GM18520 (cell line): ENCODE measurements around the gene FBXW4.

Experiments
- ATAC-seq: cut with Tn5 transposase; IDR thresholded peaks from one replicate; pipeline ENCODE4 v1.9.1; 2021; ENCODE audit not compliant: unreplicated experiment

Gene FBXW4

GRCh38 chr10:101587725-101588653, 107.0 kb downstream of the FBXW4 start, which contains the start of the genes DPCD and POLL:
DPCD (plus strand) TSS chr10:101588321; CDS start chr10:101588337, 16 bp downstream.
POLL (minus strand) TSS chr10:101588257; CDS start chr10:101587360, 897 bp downstream.
- peak; percentile 88 for ATAC-seq

GRCh38 chr10:101585841-101586240, 109.1 kb downstream of the FBXW4 start:
- no peak for ATAC-seq

GRCh38 chr10:101580486-101581399, 114.2 kb downstream of the FBXW4 start:
- no peak for ATAC-seq

- ATAC-seq = no peak
Measured at GRCh38 chr10:101579516-101579870, 115.5 kb downstream of the FBXW4 start.

GRCh38 chr10:101578803-101579515, 116.0 kb downstream of the FBXW4 start:
- no peak for ATAC-seq

- ATAC-seq = no peak
Measured at GRCh38 chr10:101578192-101578591, 116.8 kb downstream of the FBXW4 start.

- ATAC-seq = no peak
Measured at GRCh38 chr10:101577121-101577871, 117.7 kb downstream of the FBXW4 start.

- no peak for ATAC-seq
Measured at GRCh38 chr10:101576211-101576863, 118.6 kb downstream of the FBXW4 start.

GRCh38 chr10:101575580-101576210, 119.3 kb downstream of the FBXW4 start:
- ATAC-seq = no peak

- ATAC-seq = no peak
Measured at GRCh38 chr10:101575091-101575490, 119.9 kb downstream of the FBXW4 start.

- ATAC-seq = no peak
Measured at GRCh38 chr10:101573885-101574753, 120.9 kb downstream of the FBXW4 start.

- ATAC-seq = no peak
Measured at GRCh38 chr10:101572785-101573184, 122.2 kb downstream of the FBXW4 start.

- no peak for ATAC-seq
Measured at GRCh38 chr10:101572126-101572525, 122.8 kb downstream of the FBXW4 start.

- ATAC-seq = no peak
Measured at GRCh38 chr10:101571271-101571925, 123.6 kb downstream of the FBXW4 start.

- ATAC-seq = no peak
Measured at GRCh38 chr10:101570428-101571270, 124.3 kb downstream of the FBXW4 start.

- ATAC-seq = peak; percentile 54
Measured at GRCh38 chr10:101569622-101570427, 125.1 kb downstream of the FBXW4 start.
